IPS DF 4.7 (cell line): Measurements from ENCODE around the gene ZNF689.

Source experiments
- DNase-seq: peaks from one replicate; pipeline ENCODE4 v3.0.0-alpha.2; 2013; ENCODE audit warnings: low spot score; ENCODE audit errors: extremely low read depth

Gene ZNF689

GRCh38 chr16:30565984-30566383, 44.2 kb downstream of the ZNF689 start:
- DNase-seq: no peak

GRCh38 chr16:30565526-30565925, 44.7 kb downstream of the ZNF689 start:
- no peak for DNase-seq

GRCh38 chr16:30562021-30562420, 48.2 kb downstream of the ZNF689 start:
- no peak for DNase-seq

GRCh38 chr16:30561089-30561816, 48.9 kb downstream of the ZNF689 start:
- DNase-seq: no peak

- DNase-seq: no peak
These were observed 50.5 kb downstream of the ZNF689 start for GRCh38 chr16:30559690-30560089.

GRCh38 chr16:30558789-30559377, 51.3 kb downstream of the ZNF689 start:
- DNase-seq: no peak

- no peak for DNase-seq
These were observed 52.0 kb downstream of the ZNF689 start, which contains the start of gene ZNF764 for GRCh38 chr16:30557957-30558788. TSS of gene ZNF764 (minus strand) at chr16:30558374. CDS start at chr16:30558182, 192 bp downstream.

GRCh38 chr16:30557707-30557956, 52.6 kb downstream of the ZNF689 start:
- DNase-seq: no peak

GRCh38 chr16:30556125-30556473, 54.1 kb downstream of the ZNF689 start:
- DNase-seq: no peak

GRCh38 chr16:30555315-30556124, 54.7 kb downstream of the ZNF689 start:
- no peak for DNase-seq

GRCh38 chr16:30554557-30555314, 55.5 kb downstream of the ZNF689 start:
- DNase-seq: no peak

- DNase-seq: no peak
These were observed 56.7 kb downstream of the ZNF689 start for GRCh38 chr16:30553393-30553899.

GRCh38 chr16:30552956-30553355, 57.2 kb downstream of the ZNF689 start:
- no peak for DNase-seq
